SU-DHL-6 (cell line): Measurements from ENCODE around the gene TXNDC2.

Experiments used
- H2AFZ ChIP-seq: fragments of 200-600 bp; sonication (generic); 2 replicates; pipeline ENCODE4 v1.6.1; 2014; ENCODE audit warnings: low read depth, mild to moderate bottlenecking, moderate library complexity, mixed read lengths, antibody characterized with exemption, low read length; ENCODE audit not compliant: severe bottlenecking
- H3F3A ChIP-seq: fragments of 200-600 bp; shearing (Covaris generic); 2 replicates; pipeline ENCODE4 v1.6.0; 2016; ENCODE audit warnings: antibody characterized with exemption, mild to moderate bottlenecking; ENCODE audit not compliant: insufficient read depth
- H3K27ac ChIP-seq: fragments of 200-600 bp; sonication (generic); 2 replicates; pipeline ENCODE4 v1.5.1; 2016; ENCODE audit warnings: low read depth, mild to moderate bottlenecking, low read length, moderate library complexity, mixed read lengths
- H3K27me3 ChIP-seq: fragments of 200-600 bp; sonication (generic), shearing (Covaris generic); 2 replicates; pipeline ENCODE4 v1.6.0; 2014; ENCODE audit warnings: mild to moderate bottlenecking, low read length
- H3K36me3 ChIP-seq: fragments of 200-600 bp; sonication (generic); 2 replicates; pipeline ENCODE4 v1.6.1; 2014; ENCODE audit warnings: mild to moderate bottlenecking, low read length, mixed read lengths
- H3K4me2 ChIP-seq: fragments of 300-600, 200-600 bp; shearing (Covaris generic), sonication (generic); 2 replicates; pipeline ENCODE4 v1.6.0; 2014; ENCODE audit warnings: low read length, low read depth, mild to moderate bottlenecking; ENCODE audit not compliant: poor library complexity, severe bottlenecking
- H3K4me3 ChIP-seq: fragments of 200-600 bp; sonication (generic); 2 replicates; pipeline ENCODE4 v1.5.1; 2014; ENCODE audit warnings: antibody characterized with exemption, low read length, mild to moderate bottlenecking, mixed read lengths; ENCODE audit not compliant: insufficient read depth, poor library complexity, severe bottlenecking
- H3K79me2 ChIP-seq: fragments of 200-600 bp; sonication (generic); 2 replicates; pipeline ENCODE4 v1.6.1; 2014; ENCODE audit warnings: mild to moderate bottlenecking, low read length, moderate library complexity; ENCODE audit not compliant: insufficient read depth
- H3K9ac ChIP-seq: fragments of 200-600 bp; sonication (generic); 2 replicates; pipeline ENCODE4 v1.7.0; 2014; ENCODE audit warnings: mild to moderate bottlenecking, low read length
- H3K9me2 ChIP-seq: fragments of 200-600 bp; sonication (generic); replicated peaks from 2 replicates; pipeline ENCODE4 v1.6.1; 2014; ENCODE audit warnings: low read length; ENCODE audit not compliant: insufficient read depth
- H3K9me3 ChIP-seq: fragments of 200-600 bp; sonication (generic); 2 replicates; pipeline ENCODE4 v1.6.1; 2014; ENCODE audit warnings: low read length, mixed read lengths; ENCODE audit not compliant: insufficient read depth
- H4K20me1 ChIP-seq: fragments of 200-600 bp; sonication (generic); 2 replicates; pipeline ENCODE4 v1.6.1; 2014; ENCODE audit warnings: low read depth, mild to moderate bottlenecking, antibody characterized with exemption, low read length, moderate library complexity, mixed read lengths
- EZH2phosphoT487 ChIP-seq: fragments of 200-600 bp; sonication (generic), shearing (Covaris generic); conservative IDR thresholded peaks from 2 replicates; pipeline ENCODE4 v1.6.1; 2018; ENCODE audit warnings: mild to moderate bottlenecking, antibody characterized with exemption, low read length, moderate library complexity, mixed read lengths
- TF ChIP-seq, protein P1 (sequence below): fragments of 200-600 bp; sonication (generic); IDR thresholded peaks from one replicate; pipeline ENCODE4 v1.5.1; 2017; ENCODE audit warnings: antibody characterized with exemption, mild to moderate bottlenecking, low read length, moderate library complexity; ENCODE audit not compliant: insufficient read depth, poor library complexity, severe bottlenecking

Gene TXNDC2

DNA sequence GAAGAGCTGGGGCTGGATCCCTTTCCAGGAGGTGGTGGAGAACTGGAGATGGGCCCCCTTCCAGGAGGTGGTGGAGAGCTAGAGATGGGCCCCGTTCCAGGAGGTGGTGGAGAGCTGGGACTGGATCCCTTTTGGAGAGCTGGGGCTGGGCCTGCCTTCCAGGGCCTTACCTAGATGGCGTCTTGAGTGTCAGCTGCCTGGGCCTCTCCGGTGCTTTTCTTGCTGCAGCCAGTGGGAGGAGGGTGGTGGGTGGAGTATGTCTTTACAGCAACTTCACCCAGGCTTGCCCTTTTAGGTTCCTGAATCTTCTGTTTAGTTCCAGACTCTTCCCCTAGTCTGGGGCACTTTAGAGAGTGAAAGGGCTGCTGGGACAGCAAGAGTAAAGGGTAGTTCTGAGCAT, 19.1 kb upstream of the TXNDC2 start:
- H2AFZ ChIP-seq = no peak overlapping the region
- no peak overlapping the region for H3K4me2 ChIP-seq

GRCh38 chr18:9867071-9867594, 18.6 kb upstream of the TXNDC2 start:
- Histone ChIP-seq H3F3A (no peaks in the 10 kb centered on the region), H3K4me2 (no peak overlapping the region), H3K4me3 (no peak overlapping the region), H3K9me2 (no peaks in the 10 kb centered on the region), H3K9ac (no peak overlapping the region), H3K36me3 (no peaks in the 10 kb centered on the region), H4K20me1 (no peaks in the 10 kb centered on the region), H3K27me3 (no peaks in the 10 kb centered on the region), H3K27ac (no peak overlapping the region), H3K9me3 (no peaks in the 10 kb centered on the region), H2AFZ (no peak overlapping the region), H3K79me2 (no peaks in the 10 kb centered on the region)
- TF ChIP-seq EZH2phosphoT487 = no peak
- TF ChIP-seq, protein P1, sequence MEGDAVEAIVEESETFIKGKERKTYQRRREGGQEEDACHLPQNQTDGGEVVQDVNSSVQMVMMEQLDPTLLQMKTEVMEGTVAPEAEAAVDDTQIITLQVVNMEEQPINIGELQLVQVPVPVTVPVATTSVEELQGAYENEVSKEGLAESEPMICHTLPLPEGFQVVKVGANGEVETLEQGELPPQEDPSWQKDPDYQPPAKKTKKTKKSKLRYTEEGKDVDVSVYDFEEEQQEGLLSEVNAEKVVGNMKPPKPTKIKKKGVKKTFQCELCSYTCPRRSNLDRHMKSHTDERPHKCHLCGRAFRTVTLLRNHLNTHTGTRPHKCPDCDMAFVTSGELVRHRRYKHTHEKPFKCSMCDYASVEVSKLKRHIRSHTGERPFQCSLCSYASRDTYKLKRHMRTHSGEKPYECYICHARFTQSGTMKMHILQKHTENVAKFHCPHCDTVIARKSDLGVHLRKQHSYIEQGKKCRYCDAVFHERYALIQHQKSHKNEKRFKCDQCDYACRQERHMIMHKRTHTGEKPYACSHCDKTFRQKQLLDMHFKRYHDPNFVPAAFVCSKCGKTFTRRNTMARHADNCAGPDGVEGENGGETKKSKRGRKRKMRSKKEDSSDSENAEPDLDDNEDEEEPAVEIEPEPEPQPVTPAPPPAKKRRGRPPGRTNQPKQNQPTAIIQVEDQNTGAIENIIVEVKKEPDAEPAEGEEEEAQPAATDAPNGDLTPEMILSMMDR = no peak

More for the DNA sequence above, 19.1 kb upstream of the TXNDC2 start:
- Histone ChIP-seq H3F3A (no peaks in the 10 kb centered on the region), H3K9ac (no peak overlapping the region), H3K4me3 (no peak overlapping the region), H3K27me3 (no peaks in the 10 kb centered on the region), H3K36me3 (no peaks in the 10 kb centered on the region), H3K9me3 (no peaks in the 10 kb centered on the region), H3K79me2 (no peaks in the 10 kb centered on the region), H3K27ac (no peak overlapping the region), H3K9me2 (no peaks in the 10 kb centered on the region), H4K20me1 (no peaks in the 10 kb centered on the region)
- no peak for TF ChIP-seq EZH2phosphoT487
- TF ChIP-seq, protein P1 = no peak

GRCh38 chr18:9868857-9869714, 16.7 kb upstream of the TXNDC2 start:
- no peak overlapping the region for H3K27ac ChIP-seq
- TF ChIP-seq, protein P1 = no peak
- TF ChIP-seq EZH2phosphoT487 = no peak
- H3K4me3 ChIP-seq = no peak overlapping the region
- no peaks in the 10 kb centered on the region for H3K79me2 ChIP-seq
- no peaks in the 10 kb centered on the region for H3K36me3 ChIP-seq
- no peaks in the 10 kb centered on the region for H3K9me3 ChIP-seq
- no peaks in the 10 kb centered on the region for H3K27me3 ChIP-seq
- H2AFZ ChIP-seq = no peak overlapping the region
- H4K20me1 ChIP-seq = no peaks in the 10 kb centered on the region
- H3F3A ChIP-seq = no peaks in the 10 kb centered on the region
- no peaks in the 10 kb centered on the region for H3K9me2 ChIP-seq
- no peak overlapping the region for H3K9ac ChIP-seq
- no peak overlapping the region for H3K4me2 ChIP-seq
